Upper lobe of left lung (tissue), 6 donors: ENCODE data around the gene ADARB1. TPM values are rescaled to one million over a fixed set of nuclear protein-coding genes. Genes with fewer than 3 reads are reported as not detected.

Experiments
- ATAC-seq, 2 donors: fragments of 200-7000 bp; cut with Tn5 transposase; one replicate each; pipeline ENCODE4 v1.9.1; 2022; ENCODE audit warnings: mild to moderate bottlenecking in 2 of 2, moderate library complexity in 2 of 2; ENCODE audit not compliant: low FRiP score in 2 of 2
- DNase-seq, 2 donors: peaks; one replicate each; pipeline ENCODE4 v3.0.0-alpha.2; 2019 to 2020
- H3K27ac ChIP-seq, 4 donors: fragments of 200-600 bp; sonication (generic); one replicate each; pipeline ENCODE4 v1.5.1; 2016 to 2019
- H3K27me3 ChIP-seq, 4 donors: fragments of 200-600 bp; sonication (generic); one replicate each; pipeline ENCODE4 v1.5.1; 2017 to 2019
- H3K36me3 ChIP-seq, 4 donors: fragments of 200-600 bp; sonication (generic); one replicate each; pipeline ENCODE4 v1.5.1; 2016 to 2019
- H3K4me1 ChIP-seq, 4 donors: fragments of 200-600 bp; sonication (generic); one replicate each; pipeline ENCODE4 v1.5.1; 2018 to 2019
- H3K4me3 ChIP-seq, 4 donors: fragments of 200-600 bp; sonication (generic); one replicate each; pipeline ENCODE4 v1.5.1; 2017 to 2019; ENCODE audit warnings: mild to moderate bottlenecking in 2 of 4, moderate library complexity in 1 of 4
- H3K9me3 ChIP-seq, 4 donors: fragments of 200-600 bp; sonication (generic); one replicate each; pipeline ENCODE4 v1.5.1; 2018 to 2019
- EP300 ChIP-seq, 4 donors: sonication (generic); formaldehyde crosslinking; IDR thresholded peaks; one replicate each; pipeline ENCODE4 v1.5.1; 2017; ENCODE audit warnings: antibody characterized with exemption in 4 of 4, control low read depth in 2 of 4
- POLR2A ChIP-seq, 4 donors: fragments of 450-650 bp; IDR thresholded peaks; one replicate each; pipeline ENCODE4 v1.5.1; 2016 to 2017; ENCODE audit warnings: antibody characterized with exemption in 4 of 4, mild to moderate bottlenecking in 2 of 4
- POLR2AphosphoS5 ChIP-seq, 2 donors: sonication (generic); formaldehyde crosslinking; IDR thresholded peaks; one replicate each; pipeline ENCODE4 v1.5.1; 2017; ENCODE audit warnings: antibody characterized with exemption in 2 of 2
- WGBS, 2 donors: methylation state at CpG; one replicate each; pipeline ENCODE4 v1.1.5; 2017 to 2018; 5-methylcytosine and 5-hydroxymethylcytosine counted together
- total RNA-seq, 6 donors: library from RNA; depleted of rRNA in 4 of 6; stranded (reverse); fragments of >200 nt in 4 of 6; gene quantifications; one replicate each; pipeline versions ENCODE4 v1.1.0 to v1.2.1, GENCODE V29; 2016 to 2021
- TF ChIP-seq, protein P1 (sequence below), 6 experiments: fragments of 450-650 bp in 4 of 6; fragments of 200-600 bp in 2 of 6; sonication (generic) in 2 of 6; IDR thresholded peaks; one replicate each; pipeline ENCODE4 v1.5.1; 2016 to 2019; ENCODE audit warnings: antibody characterized with exemption in 6 of 6
- donor health status: DM: no; HTN: no; CAD: no; lungs with moderate emphysema.
- donor health status: DM: no; HTN: yes; CAD: no; lungs with severe emphysema.

ADARB1 gene
- total RNA-seq, 6 donors from 2014 or later = 26.5 to 94.3 (median 42.4) TPM

DNA sequence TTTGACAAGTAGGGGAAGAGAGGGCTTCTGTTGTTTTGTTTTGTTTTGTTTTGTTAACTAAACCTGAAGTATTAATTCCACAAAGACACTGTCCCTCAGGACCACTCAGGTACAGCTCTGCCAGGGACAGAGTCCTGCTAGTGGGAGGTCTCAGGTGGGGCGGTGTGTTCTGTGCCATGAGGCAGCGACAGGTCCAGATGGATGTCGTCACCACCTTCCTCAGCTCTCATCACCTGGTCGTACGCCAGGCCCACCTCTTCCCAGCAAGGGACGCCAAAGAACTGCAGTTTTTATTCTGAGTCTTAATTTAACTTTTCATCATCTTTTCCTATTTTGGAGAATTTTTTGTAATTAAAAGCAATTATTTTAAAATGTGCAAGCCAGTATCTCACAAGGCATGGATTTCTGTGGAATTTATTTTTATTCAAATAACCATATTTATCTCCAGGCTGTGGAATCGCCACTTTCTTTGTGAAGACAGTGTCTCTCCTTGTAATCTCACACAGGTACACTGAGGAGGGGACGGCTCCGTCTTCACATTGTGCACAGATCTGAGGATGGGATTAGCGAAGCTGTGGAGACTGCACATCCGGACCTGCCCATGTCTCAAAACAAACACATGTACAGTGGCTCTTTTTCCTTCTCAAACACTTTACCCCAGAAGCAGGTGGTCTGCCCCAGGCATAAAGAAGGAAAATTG is 150.8 kb downstream of the ADARB1 start:
- TF ChIP-seq, protein P1, sequence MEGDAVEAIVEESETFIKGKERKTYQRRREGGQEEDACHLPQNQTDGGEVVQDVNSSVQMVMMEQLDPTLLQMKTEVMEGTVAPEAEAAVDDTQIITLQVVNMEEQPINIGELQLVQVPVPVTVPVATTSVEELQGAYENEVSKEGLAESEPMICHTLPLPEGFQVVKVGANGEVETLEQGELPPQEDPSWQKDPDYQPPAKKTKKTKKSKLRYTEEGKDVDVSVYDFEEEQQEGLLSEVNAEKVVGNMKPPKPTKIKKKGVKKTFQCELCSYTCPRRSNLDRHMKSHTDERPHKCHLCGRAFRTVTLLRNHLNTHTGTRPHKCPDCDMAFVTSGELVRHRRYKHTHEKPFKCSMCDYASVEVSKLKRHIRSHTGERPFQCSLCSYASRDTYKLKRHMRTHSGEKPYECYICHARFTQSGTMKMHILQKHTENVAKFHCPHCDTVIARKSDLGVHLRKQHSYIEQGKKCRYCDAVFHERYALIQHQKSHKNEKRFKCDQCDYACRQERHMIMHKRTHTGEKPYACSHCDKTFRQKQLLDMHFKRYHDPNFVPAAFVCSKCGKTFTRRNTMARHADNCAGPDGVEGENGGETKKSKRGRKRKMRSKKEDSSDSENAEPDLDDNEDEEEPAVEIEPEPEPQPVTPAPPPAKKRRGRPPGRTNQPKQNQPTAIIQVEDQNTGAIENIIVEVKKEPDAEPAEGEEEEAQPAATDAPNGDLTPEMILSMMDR (IDR thresholded peaks at IDR 0.05) = no peak
- no peak for TF ChIP-seq POLR2A (IDR thresholded peaks at IDR 0.05)
- no peak for TF ChIP-seq EP300 (IDR thresholded peaks at IDR 0.05)
- TF ChIP-seq POLR2AphosphoS5 (IDR thresholded peaks at IDR 0.05) = no peak
- Histone ChIP-seq H3K27me3 (no peaks in the 10 kb centered on the region), H3K27ac (peak overlapping the region in 1 of 4 donors; percentile 42), H3K9me3 (no peaks in the 10 kb centered on the region), H3K4me1 (no peaks in the 10 kb centered on the region), H3K36me3 (peaks cover 2 to 36% (median 22%) of the 10 kb centered on the region in 4 donors), H3K4me3 (no peak overlapping the region)
- ATAC-seq (no peak), DNase-seq (no peak)
- WGBS, 2 donors = 87 to 90% methylated on average over 11 of the region's 11 CpGs

DNA sequence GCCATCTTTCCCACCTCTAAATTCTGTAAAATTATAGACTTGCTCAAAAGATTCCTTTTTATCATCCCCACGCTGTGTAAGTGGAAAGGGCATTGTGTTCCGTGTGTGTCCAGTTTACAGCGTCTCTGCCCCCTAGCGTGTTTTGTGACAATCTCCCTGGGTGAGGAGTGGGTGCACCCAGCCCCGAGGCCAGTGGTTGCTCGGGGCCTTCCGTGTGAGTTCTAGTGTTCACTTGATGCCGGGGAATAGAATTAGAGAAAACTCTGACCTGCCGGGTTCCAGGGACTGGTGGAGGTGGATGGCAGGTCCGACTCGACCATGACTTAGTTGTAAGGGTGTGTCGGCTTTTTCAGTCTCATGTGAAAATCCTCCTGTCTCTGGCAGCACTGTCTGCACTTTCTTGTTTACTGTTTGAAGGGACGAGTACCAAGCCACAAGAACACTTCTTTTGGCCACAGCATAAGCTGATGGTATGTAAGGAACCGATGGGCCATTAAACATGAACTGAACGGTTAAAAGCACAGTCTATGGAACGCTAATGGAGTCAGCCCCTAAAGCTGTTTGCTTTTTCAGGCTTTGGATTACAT is 151.5 kb downstream of the ADARB1 start:
- Histone ChIP-seq H3K4me1 (no peaks in the 10 kb centered on the region), H3K4me3 (no peak overlapping the region), H3K36me3 (peaks cover 2 to 30% (median 20%) of the 10 kb centered on the region in 4 donors), H3K27me3 (no peaks in the 10 kb centered on the region), H3K9me3 (no peaks in the 10 kb centered on the region), H3K27ac (no peak overlapping the region)
- no peak for ATAC-seq
- no peak for DNase-seq
- TF ChIP-seq, protein P1 (IDR thresholded peaks at IDR 0.05) = no peak
- no peak for TF ChIP-seq POLR2A (IDR thresholded peaks at IDR 0.05)
- no peak for TF ChIP-seq EP300 (IDR thresholded peaks at IDR 0.05)
- no peak for TF ChIP-seq POLR2AphosphoS5 (IDR thresholded peaks at IDR 0.05)
- WGBS, 2 donors = 83 to 85% methylated on average over 16 of the region's 16 CpGs

DNA sequence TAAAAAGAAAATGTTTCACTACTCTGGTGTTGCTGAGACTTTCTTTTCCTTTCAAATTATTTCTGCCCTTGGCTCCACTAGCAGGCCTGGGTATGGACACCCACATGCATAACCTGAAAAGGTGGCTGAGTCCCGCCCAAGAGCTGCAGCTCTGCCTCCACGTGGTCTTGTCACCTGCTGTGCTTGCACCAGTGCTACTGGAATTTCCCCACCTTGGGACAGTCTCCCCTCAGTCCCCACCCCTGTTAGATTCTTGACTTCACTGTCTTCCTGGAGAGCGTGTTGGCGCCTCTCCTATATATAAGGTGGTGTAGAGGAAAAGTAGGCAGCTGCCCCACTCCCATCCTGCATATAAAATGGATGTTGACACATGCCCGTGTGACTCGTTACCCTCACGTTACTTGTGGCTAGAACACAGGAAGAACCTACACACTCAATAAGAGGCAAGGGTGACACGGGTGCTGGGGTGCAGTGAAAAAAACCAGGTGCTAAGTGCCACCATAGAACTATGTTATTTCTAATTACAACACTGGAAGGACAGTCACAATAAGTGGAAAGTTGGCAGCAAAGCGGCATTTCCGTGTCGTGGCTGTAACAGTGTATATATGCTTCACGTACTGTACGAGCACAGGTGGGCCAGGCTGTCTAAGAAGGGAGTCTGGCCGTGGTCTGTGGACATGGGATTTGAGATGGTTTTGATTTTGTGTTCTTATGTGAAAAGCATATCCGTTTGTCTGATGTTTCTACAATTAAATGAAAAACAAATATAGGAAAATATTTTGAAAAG is 152.4 kb downstream of the ADARB1 start:
- Histone ChIP-seq H3K4me1 (no peaks in the 10 kb centered on the region), H3K27me3 (no peaks in the 10 kb centered on the region), H3K27ac (no peak overlapping the region), H3K4me3 (no peak overlapping the region), H3K36me3 (peaks cover 2 to 21% (median 16%) of the 10 kb centered on the region in 4 donors), H3K9me3 (no peaks in the 10 kb centered on the region)
- DNase-seq = no peak
- TF ChIP-seq EP300 (IDR thresholded peaks at IDR 0.05) = no peak
- TF ChIP-seq, protein P1 (IDR thresholded peaks at IDR 0.05) = no peak
- no peak for TF ChIP-seq POLR2AphosphoS5 (IDR thresholded peaks at IDR 0.05)
- 50 to 51% methylated on average over 15 of the region's 15 CpGs for WGBS, 2 donors
- no peak for ATAC-seq

DNA sequence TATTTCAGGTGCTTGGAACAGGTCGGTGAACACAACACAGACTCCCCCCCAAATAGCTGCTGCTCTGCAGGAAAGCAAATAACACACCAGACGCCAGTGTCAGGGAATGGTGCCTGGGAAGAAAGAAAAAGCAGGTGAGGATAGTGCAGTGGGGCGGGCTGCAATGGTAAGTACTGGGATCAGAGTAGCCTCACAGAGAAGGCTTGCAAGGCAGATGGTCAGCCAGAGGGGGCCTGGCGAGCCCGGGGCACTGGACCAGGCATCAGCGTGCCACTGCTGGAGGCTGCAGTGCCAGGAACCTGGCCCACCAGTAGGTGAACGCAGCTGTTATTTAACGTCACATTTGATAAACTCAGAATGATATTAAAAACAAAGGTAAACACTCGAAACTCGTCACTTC is 153.4 kb downstream of the ADARB1 start:
- Histone ChIP-seq H3K9me3 (no peaks in the 10 kb centered on the region), H3K27me3 (no peaks in the 10 kb centered on the region), H3K4me3 (no peak overlapping the region), H3K36me3 (peaks cover 0 to 11% (median 8%) of the 10 kb centered on the region in 4 donors), H3K4me1 (no peaks in the 10 kb centered on the region), H3K27ac (no peak overlapping the region)
- WGBS, 2 donors = 72 to 75% methylated on average over 9 to 10 of the region's 10 CpGs
- peak in 1 of 2 donors; percentile 19 for ATAC-seq
- DNase-seq = peak in 1 of 2 donors; percentile 58
- no peak for TF ChIP-seq POLR2A (IDR thresholded peaks at IDR 0.05)
- TF ChIP-seq POLR2AphosphoS5 (IDR thresholded peaks at IDR 0.05) = no peak
- TF ChIP-seq, protein P1 (IDR thresholded peaks at IDR 0.05) = no peak
